ENCODE data around the gene ABR.

ABR gene

DNA sequence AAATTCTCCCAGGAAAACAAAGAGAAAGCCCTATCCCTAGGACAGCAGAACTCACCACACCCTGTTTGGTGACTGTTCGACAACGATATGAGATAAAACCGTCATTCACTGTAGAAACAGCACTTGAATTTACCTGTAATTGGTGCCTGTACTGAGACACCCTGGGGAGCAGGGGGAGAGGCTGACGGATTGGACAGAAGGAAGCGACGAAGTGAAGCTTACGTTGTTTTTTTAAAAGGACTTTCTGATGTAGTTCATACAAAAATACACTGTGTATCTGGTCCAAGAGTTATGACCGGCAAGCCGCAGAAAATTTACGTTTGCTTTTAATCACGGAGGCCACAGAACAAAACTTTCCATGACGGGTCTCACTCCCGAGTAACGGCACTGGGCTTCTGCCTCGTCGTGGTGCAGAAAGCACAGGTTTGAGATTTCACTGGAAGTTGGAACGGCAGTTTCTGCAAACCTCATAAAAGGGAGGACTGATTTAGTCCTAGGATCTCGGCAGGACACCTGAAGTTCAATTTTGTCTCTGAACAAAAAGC, 209.9 kb downstream of the ABR start:
- no peaks in the 10 kb centered on the region for H3K9me3 ChIP-seq (ENCODE audit: control insufficient read depth, low read length)
- H2BK120ac ChIP-seq (ENCODE audit: low read depth, low read length), result peak overlapping the region; percentile 84
- peak overlapping the region; percentile 31 for H2AK5ac ChIP-seq (ENCODE audit: low read length, severe bottlenecking)
- peak; percentile 82 for DNase-seq
- peaks cover 28% of the 10 kb centered on the region for H3K4me1 ChIP-seq (ENCODE audit: control insufficient read depth, insufficient read depth, low read depth, low read length)
- H3K27ac ChIP-seq (ENCODE audit: low read length, poor library complexity, severe bottlenecking), result peak overlapping the region; percentile 15
- peaks cover 32% of the 10 kb centered on the region for H3K79me1 ChIP-seq (replicated peaks; ENCODE audit: low read length, poor library complexity, severe bottlenecking)
- H3K14ac ChIP-seq (ENCODE audit: low read length in 2 of 2), result no peak overlapping the region
- peak overlapping the region in 1 of 2 experiments; percentile 90 for H3K23ac ChIP-seq (ENCODE audit: low read length in 2 of 2)
- H2BK5ac ChIP-seq (ENCODE audit: low read depth, low read length, poor library complexity, severe bottlenecking), result peak overlapping the region; percentile 33
- peak overlapping the region; percentile 11 to 39 for H3K4ac ChIP-seq (ENCODE audit: low read depth in 1 of 2, low read length in 2 of 2)
- peak overlapping the region; percentile 73 for H3K9ac ChIP-seq (ENCODE audit: low read length)
- H4K8ac ChIP-seq (ENCODE audit: low read length), result no peak overlapping the region
- peak overlapping the region in 1 of 2 experiments; percentile 23 for H2BK12ac ChIP-seq (ENCODE audit: low read length in 2 of 2)
- peak overlapping the region in 1 of 2 experiments; percentile 64 for H3K4me3 ChIP-seq (ENCODE audit: insufficient read depth in 1 of 2, low read depth in 1 of 2, low read length in 2 of 2)
- H2BK15ac ChIP-seq (ENCODE audit: low read depth, poor library complexity, severe bottlenecking), result no peak overlapping the region
- peak overlapping the region in 1 of 2 experiments; percentile 85 for H3K18ac ChIP-seq (ENCODE audit: low read depth in 1 of 2, low read length in 2 of 2)
- peak overlapping the region; percentile 54 for H3K4me2 ChIP-seq (ENCODE audit: low read length, poor library complexity, severe bottlenecking)
- peak overlapping the region; percentile 59 for H4K91ac ChIP-seq (ENCODE audit: low read length)
- H2AFZ ChIP-seq (ENCODE audit: low read depth, low read length), result no peak overlapping the region
- peaks cover 0 to 22% of the 10 kb centered on the region in 2 experiments for H3K27me3 ChIP-seq (ENCODE audit: control insufficient read depth in 1 of 2, insufficient read depth in 1 of 2, low read length in 2 of 2)
- H3K36me3 ChIP-seq (ENCODE audit: control insufficient read depth in 1 of 2, insufficient read depth in 2 of 2, low read depth in 1 of 2, low read length in 2 of 2), result peaks cover 0 to 20% of the 10 kb centered on the region in 2 experiments
- WGBS, result 52% methylated on average over 18 of the region's 18 CpGs

DNA sequence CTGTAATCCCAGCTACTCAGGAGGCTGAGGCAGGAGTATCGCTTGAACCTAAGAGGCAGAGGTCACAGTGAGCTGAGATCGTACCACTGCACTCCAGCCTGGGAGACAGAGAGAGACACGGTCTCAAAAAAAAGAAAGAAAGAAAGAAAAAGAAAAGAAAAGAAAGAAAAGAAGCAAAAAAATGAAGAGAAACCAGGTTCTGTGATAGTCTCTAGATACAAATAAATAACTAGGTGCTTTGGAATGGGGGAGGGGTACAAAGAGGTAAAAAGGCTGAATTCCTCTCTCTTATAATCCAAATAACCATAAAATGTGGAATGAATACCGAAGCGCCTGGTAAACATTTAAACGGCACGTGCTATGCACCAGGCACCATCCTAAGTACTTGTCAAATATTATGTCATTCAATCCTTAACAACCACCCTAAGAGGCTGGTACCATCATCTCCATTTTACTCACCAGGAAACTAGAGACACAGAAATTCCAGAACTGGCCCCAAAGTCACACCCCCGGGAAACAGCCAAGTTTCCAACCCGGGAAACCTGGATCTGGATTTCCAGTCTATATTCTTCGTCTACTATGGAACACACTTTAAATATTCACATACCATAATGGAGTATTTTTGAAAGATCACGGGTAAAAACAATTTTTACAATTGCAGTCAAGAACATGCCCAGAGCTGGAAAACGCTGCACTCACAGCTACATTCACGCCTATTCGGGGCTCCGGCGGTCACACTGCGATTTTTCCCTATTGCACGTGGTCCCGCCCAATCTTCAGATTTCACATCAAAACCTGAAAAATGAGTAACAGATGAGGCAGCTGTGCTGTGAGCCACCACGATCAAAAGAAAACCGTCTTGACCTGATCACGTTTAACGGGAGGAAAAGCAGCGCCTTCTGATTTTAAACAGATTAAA, 210.7 kb downstream of the ABR start:
- Histone ChIP-seq H2BK120ac (ENCODE audit: low read depth, low read length) (no peak overlapping the region), H2BK12ac (ENCODE audit: low read length in 2 of 2) (no peak overlapping the region), H3K27ac (ENCODE audit: low read length, poor library complexity, severe bottlenecking) (no peak overlapping the region)

DNA sequence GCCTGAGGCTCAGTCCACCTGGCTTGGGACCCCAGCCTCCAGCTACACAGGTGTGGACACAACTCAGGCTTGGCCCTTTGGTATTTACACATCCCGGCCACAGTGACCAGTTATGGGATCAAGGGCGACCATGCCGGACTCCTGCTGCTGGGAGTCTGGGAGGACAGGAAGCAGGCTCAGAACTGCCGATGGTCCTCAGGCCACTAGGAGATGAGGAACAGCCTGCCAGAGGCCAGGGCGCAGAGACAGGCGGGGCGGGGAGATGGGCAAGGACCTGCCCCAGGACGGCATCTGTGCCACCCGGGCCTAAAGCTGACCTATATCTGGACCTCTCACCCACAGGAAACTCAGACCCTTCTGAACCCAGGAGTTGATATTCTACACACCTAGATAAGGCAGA, 212.7 kb downstream of the ABR start:
- peak overlapping the region in 1 of 2 experiments; percentile 0 for H3K14ac ChIP-seq (ENCODE audit: low read length in 2 of 2)
- H2BK15ac ChIP-seq (ENCODE audit: low read depth, poor library complexity, severe bottlenecking), result peak overlapping the region; percentile 95
- peak overlapping the region; percentile 8 for H4K91ac ChIP-seq (ENCODE audit: low read length)
- no peak overlapping the region for H2AFZ ChIP-seq (ENCODE audit: low read depth, low read length)
- H3K4ac ChIP-seq (ENCODE audit: low read depth in 1 of 2, low read length in 2 of 2), result peak overlapping the region in 1 of 2 experiments; percentile 48
- peaks cover 32% of the 10 kb centered on the region for H3K79me1 ChIP-seq (replicated peaks; ENCODE audit: low read length, poor library complexity, severe bottlenecking)
- no peak overlapping the region for H3K4me3 ChIP-seq (ENCODE audit: insufficient read depth in 1 of 2, low read depth in 1 of 2, low read length in 2 of 2)
- no peak overlapping the region for H3K4me2 ChIP-seq (ENCODE audit: low read length, poor library complexity, severe bottlenecking)
- H4K8ac ChIP-seq (ENCODE audit: low read length), result no peak overlapping the region
- peaks cover 0 to 16% of the 10 kb centered on the region in 2 experiments for H3K36me3 ChIP-seq (ENCODE audit: control insufficient read depth in 1 of 2, insufficient read depth in 2 of 2, low read depth in 1 of 2, low read length in 2 of 2)
- no peak for DNase-seq
- H3K9ac ChIP-seq (ENCODE audit: low read length), result no peak overlapping the region
- H3K4me1 ChIP-seq (ENCODE audit: control insufficient read depth, insufficient read depth, low read depth, low read length), result peaks cover 31% of the 10 kb centered on the region
- no peaks in the 10 kb centered on the region for H3K9me3 ChIP-seq (ENCODE audit: control insufficient read depth, low read length)
- H2AK5ac ChIP-seq (ENCODE audit: low read length, severe bottlenecking), result peak overlapping the region; percentile 47
- no peak overlapping the region for H2BK5ac ChIP-seq (ENCODE audit: low read depth, low read length, poor library complexity, severe bottlenecking)
- peak overlapping the region; percentile 8 to 82 for H3K18ac ChIP-seq (ENCODE audit: low read depth in 1 of 2, low read length in 2 of 2)
- peak overlapping the region; percentile 6 to 61 for H2BK12ac ChIP-seq (ENCODE audit: low read length in 2 of 2)
- WGBS, result 96% methylated on average over 7 of the region's 9 CpGs
- H3K27me3 ChIP-seq (ENCODE audit: control insufficient read depth in 1 of 2, insufficient read depth in 1 of 2, low read length in 2 of 2), result peaks cover 0 to 22% of the 10 kb centered on the region in 2 experiments
- H2BK120ac ChIP-seq (ENCODE audit: low read depth, low read length), result no peak overlapping the region
- H3K27ac ChIP-seq (ENCODE audit: low read length, poor library complexity, severe bottlenecking), result no peak overlapping the region
- H3K23ac ChIP-seq (ENCODE audit: low read length in 2 of 2), result no peak overlapping the region

More for the DNA sequence above, 210.7 kb downstream of the ABR start:
- no peak overlapping the region for H2BK15ac ChIP-seq (ENCODE audit: low read depth, poor library complexity, severe bottlenecking)
- no peak overlapping the region for H3K14ac ChIP-seq (ENCODE audit: low read length in 2 of 2)
- H3K18ac ChIP-seq (ENCODE audit: low read depth in 1 of 2, low read length in 2 of 2), result peak overlapping the region in 1 of 2 experiments; percentile 3
- H3K4me3 ChIP-seq (ENCODE audit: insufficient read depth in 1 of 2, low read depth in 1 of 2, low read length in 2 of 2), result peak overlapping the region in 1 of 2 experiments; percentile 64
- no peak overlapping the region for H2AFZ ChIP-seq (ENCODE audit: low read depth, low read length)
- peaks cover 35% of the 10 kb centered on the region for H3K79me1 ChIP-seq (replicated peaks; ENCODE audit: low read length, poor library complexity, severe bottlenecking)
- WGBS, result 87% methylated on average over 23 of the region's 24 CpGs
- no peak overlapping the region for H3K23ac ChIP-seq (ENCODE audit: low read length in 2 of 2)
- H3K9ac ChIP-seq (ENCODE audit: low read length), result peak overlapping the region; percentile 73
- H2BK5ac ChIP-seq (ENCODE audit: low read depth, low read length, poor library complexity, severe bottlenecking), result no peak overlapping the region
- H3K4me1 ChIP-seq (ENCODE audit: control insufficient read depth, insufficient read depth, low read depth, low read length), result peaks cover 30% of the 10 kb centered on the region
- H3K36me3 ChIP-seq (ENCODE audit: control insufficient read depth in 1 of 2, insufficient read depth in 2 of 2, low read depth in 1 of 2, low read length in 2 of 2), result peaks cover 0 to 20% of the 10 kb centered on the region in 2 experiments
- no peak overlapping the region for H4K91ac ChIP-seq (ENCODE audit: low read length)
- H3K4me2 ChIP-seq (ENCODE audit: low read length, poor library complexity, severe bottlenecking), result no peak overlapping the region
- H3K4ac ChIP-seq (ENCODE audit: low read depth in 1 of 2, low read length in 2 of 2), result peak overlapping the region in 1 of 2 experiments; percentile 55
- H3K9me3 ChIP-seq (ENCODE audit: control insufficient read depth, low read length), result no peaks in the 10 kb centered on the region
- no peak for DNase-seq
- H3K27me3 ChIP-seq (ENCODE audit: control insufficient read depth in 1 of 2, insufficient read depth in 1 of 2, low read length in 2 of 2), result peaks cover 0 to 25% of the 10 kb centered on the region in 2 experiments
- no peak overlapping the region for H2AK5ac ChIP-seq (ENCODE audit: low read length, severe bottlenecking)
- no peak overlapping the region for H4K8ac ChIP-seq (ENCODE audit: low read length)
